ENCODE results near the gene CCDC51. TPM values are rescaled to one million over a fixed set of nuclear protein-coding genes. Genes with fewer than 3 reads are reported as not detected.

Gene CCDC51
- total and polyA plus RNA-seq, 2 of the 13 experiments (the other 11 are each of a cell fraction or from before 2014, with no cell fraction given), result 18.1 to 29.4 TPM

GRCh38 chr3:48429960-48430707 is 9.8 kb downstream of the CCDC51 start, which contains the start of gene PLXNB1 (continued):
- TF ChIP-seq FOXO4 (CRISPR knock-in tag; conservative IDR thresholded peaks at IDR 0.05) (no peak), RORA (CRISPR knock-in tag; IDR thresholded peaks at IDR 0.05) (no peak), HOXA9 (CRISPR knock-in tag; IDR thresholded peaks at IDR 0.05; ENCODE audit: borderline replicate concordance) (peak; percentile 45; the same call in 1 of the 2 replicates), ONECUT2 (CRISPR knock-in tag; IDR thresholded peaks at IDR 0.05) (no peak), ARID4A (CRISPR knock-in tag; IDR thresholded peaks at IDR 0.05; ENCODE audit: borderline replicate concordance) (peak; percentile 85; the same call in 1 of the 2 replicates), SMYD3 (CRISPR knock-in tag; IDR thresholded peaks at IDR 0.05) (no peak), ATF2 (CRISPR knock-in tag; IDR thresholded peaks at IDR 0.05) (peak; percentile 57), DBP (CRISPR knock-in tag; IDR thresholded peaks at IDR 0.05; ENCODE audit: not compliant biosample characterization) (no peak), TAF15 (IDR thresholded peaks at IDR 0.05; ENCODE audit: low read depth, low read length, poor library complexity, severe bottlenecking) (no peak), ZNF142 (CRISPR knock-in tag; IDR thresholded peaks at IDR 0.05) (no peak), ZNF879 (CRISPR knock-in tag; IDR thresholded peaks at IDR 0.05) (no peak), GPN1 (CRISPR knock-in tag; IDR thresholded peaks at IDR 0.05; ENCODE audit: borderline replicate concordance) (no peak), ZEB1 (IDR thresholded peaks at IDR 0.05; ENCODE audit: insufficient replicate concordance, low read depth) (no peak), GATAD2A (CRISPR knock-in tag; IDR thresholded peaks at IDR 0.05) (peak; percentile 93)

Data from HepG2 (cell line).